DMS53 treated with DMSO at 0.1 percent for 48 hours (cell line): ENCODE measurements around the gene UNKL.
"Not testable (repeated sequence)": the region's sequence is repeated elsewhere in the genome, so short reads cannot be mapped to it uniquely, and the experiment has no call there.

Experiments
- DNase-seq: peaks from one replicate; lab custom pipeline; 2025; ENCODE audit not compliant: unreplicated experiment; lab: John Stamatoyannopoulos, UW

The UNKL gene

GRCh38 chr16:1330260-1330914 lies 84.1 kb downstream of the UNKL start:
- no peak for DNase-seq

- not testable (repeated sequence) for DNase-seq
Observed at GRCh38 chr16:1328961-1329360, 85.5 kb downstream of the UNKL start.

- DNase-seq: not testable (repeated sequence)
Observed at GRCh38 chr16:1328136-1328535, 86.4 kb downstream of the UNKL start.

- no peak for DNase-seq
Observed at GRCh38 chr16:1327619-1327947, 86.9 kb downstream of the UNKL start.

- DNase-seq: no peak
Observed at GRCh38 chr16:1326946-1327618, 87.4 kb downstream of the UNKL start.

- DNase-seq: no peak
Observed at GRCh38 chr16:1326391-1326790, 88.1 kb downstream of the UNKL start.

- no peak for DNase-seq
Observed at GRCh38 chr16:1325673-1326371, 88.7 kb downstream of the UNKL start.

- DNase-seq: no peak
Observed at GRCh38 chr16:1325261-1325660, 89.2 kb downstream of the UNKL start.

- no peak for DNase-seq
Observed at GRCh38 chr16:1324286-1324826, 90.1 kb downstream of the UNKL start.

- no peak for DNase-seq
Observed at GRCh38 chr16:1323296-1324239, 90.9 kb downstream of the UNKL start.

GRCh38 chr16:1322407-1322806 lies 92.1 kb downstream of the UNKL start:
- DNase-seq: no peak

GRCh38 chr16:1320658-1321240 lies 93.8 kb downstream of the UNKL start:
- DNase-seq: no peak

- DNase-seq: no peak
Observed at GRCh38 chr16:1320097-1320496, 94.4 kb downstream of the UNKL start.

GRCh38 chr16:1319041-1319440 lies 95.5 kb downstream of the UNKL start:
- DNase-seq: no peak

- DNase-seq: no peak
Observed at GRCh38 chr16:1318268-1318545, 96.3 kb downstream of the UNKL start.

- DNase-seq: no peak
Observed at GRCh38 chr16:1317479-1318267, 96.8 kb downstream of the UNKL start.

GRCh38 chr16:1316033-1316405 lies 98.5 kb downstream of the UNKL start:
- no peak for DNase-seq

- no peak for DNase-seq
Observed at GRCh38 chr16:1315081-1316032, 99.1 kb downstream of the UNKL start.
